ENCODE data around the gene SPINDOC.

The SPINDOC gene

DNA sequence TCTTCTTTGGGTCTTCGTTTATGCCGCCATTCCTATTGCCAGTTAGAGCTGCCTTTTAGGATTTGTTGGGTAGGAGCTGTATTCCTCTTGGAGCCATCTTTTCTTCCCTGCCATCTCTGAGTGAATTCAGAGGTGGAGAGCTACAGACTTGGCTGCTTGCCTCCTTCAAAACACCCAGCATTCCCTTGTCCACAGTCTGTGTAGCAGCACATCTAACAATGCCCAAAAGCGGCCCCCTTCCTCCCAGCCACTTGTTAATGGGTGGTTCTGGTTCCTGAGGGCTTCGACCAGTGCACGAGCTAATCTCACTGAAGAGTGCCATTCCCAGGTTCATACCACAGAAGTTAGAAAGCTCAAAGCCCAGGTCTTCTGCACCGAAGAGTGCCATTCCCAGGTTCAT lies 63.4 kb downstream of the SPINDOC start:
- H3K4me3 ChIP-seq (ENCODE audit: low read depth, low read length), result no peak overlapping the region

More for the DNA sequence above, 63.4 kb downstream of the SPINDOC start:
- DNase-seq (ENCODE audit: low read depth), result no peak
- TF ChIP-seq, protein P1, sequence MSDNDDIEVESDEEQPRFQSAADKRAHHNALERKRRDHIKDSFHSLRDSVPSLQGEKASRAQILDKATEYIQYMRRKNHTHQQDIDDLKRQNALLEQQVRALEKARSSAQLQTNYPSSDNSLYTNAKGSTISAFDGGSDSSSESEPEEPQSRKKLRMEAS (IDR thresholded peaks at IDR 0.05; ENCODE audit: low read depth, low read length), result no peak
- TF ChIP-seq POLR2A (IDR thresholded peaks at IDR 0.05; ENCODE audit: extremely low read depth, insufficient read length) (no peak), MYC (IDR thresholded peaks at IDR 0.05; ENCODE audit: low read depth, low read length) (no peak), CTCF (IDR thresholded peaks at IDR 0.05; ENCODE audit: low read depth, low read length) (no peak)

Data from NB4 (cell line).